HCT116 (cell line): ENCODE measurements around the gene TTC8. TPM values are rescaled to one million over a fixed set of nuclear protein-coding genes. Genes with fewer than 3 reads are reported as not detected.

Experiments
- ATAC-seq: fragments of 200-7000 bp; cut with Tn5 transposase; 2 replicates; pipeline ENCODE4 v1.9.1; 2020; ENCODE audit warnings: mild to moderate bottlenecking, moderate library complexity
- BruUV-seq: library from RNA; stranded (reverse); fragments of 400-500 nt; replicated peaks from 2 replicates; lab custom pipeline; 2021; lab: Mats Ljungman, UMichigan
- CTCF ChIA-PET: fragments of 300-600 bp; sonication (Branson Sonifier 250); formaldehyde crosslinking; loops from one replicate; lab custom pipeline; 2021; ENCODE audit warnings: antibody characterized with exemption; lab: Charles Lee
- POLR2A ChIA-PET: fragments of 300-600, 350-600 bp; sonication (Branson Sonifier 250); formaldehyde crosslinking; loops from one replicate; lab custom pipeline; 2021; ENCODE audit warnings: antibody characterized with exemption; lab: Charles Lee
- RAD21 ChIA-PET, 2 experiments: fragments of 300-600 bp; sonication (Branson Sonifier 250); formaldehyde crosslinking; loops; one replicate each; lab custom pipeline; 2023; ENCODE audit warnings: low total read pairs in 2 of 2; ENCODE audit not compliant: uncharacterized antibody in 2 of 2, unreplicated experiment in 2 of 2, low non-redundant PET in 1 of 2; lab: Charles Lee
- DNase-seq: peaks from one replicate; pipeline ENCODE4 v3.0.0-alpha.2; 2010; ENCODE audit warnings: low read depth, low spot score
- H2AFZ ChIP-seq: fragments of 200-600 bp; shearing (Covaris generic), sonication (generic); 2 replicates; pipeline ENCODE4 v1.6.1; 2017; ENCODE audit warnings: low read depth, mixed run types, mixed read lengths, antibody characterized with exemption, low read length; ENCODE audit not compliant: poor library complexity, severe bottlenecking
- H3K27ac ChIP-seq: 2 replicates; pipeline ENCODE4 v1.5.1; 2012; ENCODE audit warnings: low read depth, low read length
- H3K27me3 ChIP-seq: fragments of 200-600 bp; sonication (generic); 2 replicates; pipeline ENCODE4 v1.6.1; 2016; ENCODE audit warnings: mixed run types, low read length, mixed read lengths; ENCODE audit not compliant: insufficient read depth
- H3K36me3 ChIP-seq, 2 experiments: fragments of 200-500 bp in 1 of 2; fragments of 200-600 bp in 1 of 2; sonication (Bioruptor generic) in 1 of 2; sonication (generic) in 1 of 2; 2 replicates each; pipeline versions ENCODE4 v1.5.1 to v1.6.1; 2014 to 2016; ENCODE audit warnings: low read length in 2 of 2, inconsistent platforms in 1 of 2, mixed read lengths in 1 of 2, mixed run types in 1 of 2; ENCODE audit not compliant: insufficient read depth in 2 of 2, control insufficient read depth in 1 of 2
- H3K4me1 ChIP-seq, 2 experiments: fragments of 200-600 bp in 1 of 2; sonication (generic) in 1 of 2; 2 replicates each; pipeline versions ENCODE4 v1.5.1 to v1.6.1; 2012 to 2017; ENCODE audit warnings: low read length in 2 of 2, inconsistent platforms in 1 of 2, mild to moderate bottlenecking in 1 of 2, mixed read lengths in 1 of 2, mixed run types in 1 of 2, moderate library complexity in 1 of 2; ENCODE audit not compliant: insufficient read depth in 2 of 2, control insufficient read depth in 1 of 2
- H3K4me2 ChIP-seq: fragments of 200-600 bp; sonication (generic); 2 replicates; pipeline ENCODE4 v1.6.1; 2017; ENCODE audit warnings: mixed run types, low read length, mixed read lengths
- H3K4me3 ChIP-seq, 2 experiments: fragments of 200-600 bp in 1 of 2; sonication (generic) in 1 of 2; replicated peaks in 1 of 2; 2 replicates each; pipeline ENCODE4 v1.5.1; 2011 to 2016; ENCODE audit warnings: low read length in 2 of 2, control low read depth in 1 of 2, low read depth in 1 of 2, mild to moderate bottlenecking in 1 of 2, mixed read lengths in 1 of 2, mixed run types in 1 of 2
- H3K79me2 ChIP-seq: fragments of 200-600 bp; sonication (generic); 2 replicates; pipeline ENCODE4 v1.6.1; 2017; ENCODE audit warnings: mild to moderate bottlenecking, mixed run types, low read length, moderate library complexity, mixed read lengths; ENCODE audit not compliant: insufficient read depth
- H3K9ac ChIP-seq: fragments of 200-600 bp; sonication (generic); 2 replicates; pipeline ENCODE4 v1.6.1; 2016; ENCODE audit warnings: low read length, mixed read lengths
- H3K9me2 ChIP-seq: fragments of 200-600 bp; sonication (generic), shearing (Covaris generic); 2 replicates; pipeline ENCODE4 v1.6.1; 2017; ENCODE audit warnings: mixed run types, mild to moderate bottlenecking, moderate library complexity; ENCODE audit not compliant: insufficient read depth
- H3K9me3 ChIP-seq, 2 experiments: fragments of 200-500 bp in 1 of 2; fragments of 200-600 bp in 1 of 2; sonication (Bioruptor generic) in 1 of 2; sonication (generic) in 1 of 2; 2 replicates each; pipeline ENCODE4 v1.6.1; 2014 to 2017; ENCODE audit warnings: low read length in 2 of 2, mixed read lengths in 2 of 2, inconsistent platforms in 1 of 2, low read depth in 1 of 2, mild to moderate bottlenecking in 1 of 2, mixed run types in 1 of 2, moderate library complexity in 1 of 2; ENCODE audit not compliant: control insufficient read depth in 1 of 2, insufficient read depth in 1 of 2
- H4K20me1 ChIP-seq: fragments of 200-600 bp; sonication (generic), shearing (Covaris generic); 2 replicates; pipeline ENCODE4 v1.6.1; 2017; ENCODE audit warnings: mixed run types, mild to moderate bottlenecking, moderate library complexity; ENCODE audit not compliant: insufficient read depth
- ATF3 ChIP-seq: IDR thresholded peaks from 2 replicates; pipeline ENCODE4 v1.6.1; 2012
- CBX3 ChIP-seq: IDR thresholded peaks from 2 replicates; pipeline ENCODE4 v1.6.1; 2012; ENCODE audit warnings: low read depth
- CEBPB ChIP-seq: IDR thresholded peaks from 2 replicates; pipeline ENCODE4 v1.6.1; 2012; ENCODE audit warnings: low read depth
- CTCF ChIP-seq, 3 experiments: fragments of 200-600 bp in 1 of 3; sonication (generic) in 1 of 3; IDR thresholded peaks in 2 of 3; conservative IDR thresholded peaks in 1 of 3; 2 replicates each; pipeline ENCODE4 v1.5.1; 2012 to 2017; ENCODE audit warnings: low read depth in 2 of 3, low read length in 2 of 3, antibody characterized with exemption in 1 of 3, borderline replicate concordance in 1 of 3, control low read depth in 1 of 3, mild to moderate bottlenecking in 1 of 3, mixed read lengths in 1 of 3, mixed run types in 1 of 3, moderate library complexity in 1 of 3; ENCODE audit not compliant: insufficient read depth in 1 of 3
- EGR1 ChIP-seq: IDR thresholded peaks from 2 replicates; pipeline ENCODE4 v1.6.1; 2012; ENCODE audit warnings: low read depth
- ELF1 ChIP-seq: IDR thresholded peaks from 2 replicates; pipeline ENCODE4 v1.6.1; 2012; ENCODE audit warnings: low read depth, borderline replicate concordance
- EZH2 ChIP-seq: fragments of 200-600 bp; sonication (generic); IDR thresholded peaks from 2 replicates; pipeline ENCODE4 v1.6.1; 2017; ENCODE audit warnings: antibody characterized with exemption, mixed run types
- FOSL1 ChIP-seq: IDR thresholded peaks from 2 replicates; pipeline ENCODE4 v1.6.1; 2012; ENCODE audit warnings: low read depth
- MAX ChIP-seq: IDR thresholded peaks from 2 replicates; pipeline ENCODE4 v1.6.1; 2012
- POLR2A ChIP-seq: IDR thresholded peaks from 2 replicates; pipeline ENCODE4 v1.7.0; 2011; ENCODE audit warnings: borderline replicate concordance; ENCODE audit not compliant: insufficient read depth, insufficient read length; ENCODE audit errors: extremely low read depth
- POLR2AphosphoS5 ChIP-seq: IDR thresholded peaks from 2 replicates; pipeline ENCODE4 v1.6.1; 2011; ENCODE audit warnings: mild to moderate bottlenecking, low read depth, low read length, moderate library complexity
- RAD21 ChIP-seq: IDR thresholded peaks from 2 replicates; pipeline ENCODE4 v1.6.1; 2012; ENCODE audit warnings: low read depth, mild to moderate bottlenecking
- REST ChIP-seq: IDR thresholded peaks from 2 replicates; pipeline ENCODE4 v1.6.1; 2012; ENCODE audit warnings: low read depth
- SP1 ChIP-seq: IDR thresholded peaks from 2 replicates; pipeline ENCODE4 v1.6.1; 2012; ENCODE audit warnings: low read depth
- SRF ChIP-seq: IDR thresholded peaks from 2 replicates; pipeline ENCODE4 v1.6.1; 2012; ENCODE audit warnings: low read depth
- TCF7L2 ChIP-seq: IDR thresholded peaks from 2 replicates; pipeline ENCODE4 v1.7.0; 2011; ENCODE audit warnings: borderline replicate concordance, inconsistent platforms; ENCODE audit not compliant: insufficient read depth, insufficient read length; ENCODE audit errors: extremely low read depth
- ZNF274 ChIP-seq: fragments of 200-500 bp; sonication (Bioruptor generic); IDR thresholded peaks from 2 replicates; pipeline ENCODE4 v1.6.1; 2014; ENCODE audit warnings: mild to moderate bottlenecking, low read depth, low read length, inconsistent platforms
- intact Hi-C: fragments of 100-400 bp; cut with micrococcal nuclease; formaldehyde crosslinking; loops from 2 replicates; pipeline ENCODE4 v1.10.0; 2022
- total RNA-seq: library from RNA; stranded (reverse); gene quantifications from one replicate; pipeline ENCODE4 v1.2.1, GENCODE V29; 2021; ENCODE audit not compliant: unreplicated experiment

TTC8 gene
- total RNA-seq, 1 experiment from 2014 or later: 21.4 TPM

GRCh38 chr14:88829188-88829587, 4.7 kb downstream of the TTC8 start:
- Histone ChIP-seq H3K4me2 (no peak overlapping the region), H2AFZ (no peak overlapping the region), H4K20me1 (no peaks in the 10 kb centered on the region), H3K9me3 (no peaks in the 10 kb centered on the region), H3K9me2 (no peaks in the 10 kb centered on the region), H3K4me1 (peaks cover 11 to 26% of the 10 kb centered on the region in 2 experiments), H3K27me3 (no peaks in the 10 kb centered on the region), H3K79me2 (no peaks in the 10 kb centered on the region; the same call in 1 of the 2 replicates), H3K36me3 (no peaks in the 10 kb centered on the region), H3K27ac (no peak overlapping the region), H3K9ac (no peak overlapping the region), H3K4me3 (no peak overlapping the region)
- TF ChIP-seq MAX (no peak), ELF1 (no peak), POLR2A (no peak), POLR2AphosphoS5 (no peak), EZH2 (no peak), EGR1 (no peak), CBX3 (no peak), TCF7L2 (no peak), CTCF (IDR thresholded peaks at IDR 0.05 in 2 of 3, conservative IDR thresholded peaks at IDR 0.05 in 1 of 3; ENCODE audit: borderline replicate concordance in 1 of 3, insufficient read depth in 1 of 3, low read depth in 2 of 3, low read length in 2 of 3) (no peak), ZNF274 (no peak), REST (no peak), CEBPB (no peak), FOSL1 (no peak), SRF (no peak), SP1 (no peak), ATF3 (no peak), RAD21 (no peak)
- BruUV-seq: no TSS peak
- POLR2A ChIA-PET: no interaction called here
- intact Hi-C loops: no loop called here
- no peak for ATAC-seq
- RAD21 ChIA-PET: no interaction called here
- CTCF ChIA-PET: no interaction called here
- no peak for DNase-seq
